Measurements from ENCODE around the gene ITIH1.

DNA sequence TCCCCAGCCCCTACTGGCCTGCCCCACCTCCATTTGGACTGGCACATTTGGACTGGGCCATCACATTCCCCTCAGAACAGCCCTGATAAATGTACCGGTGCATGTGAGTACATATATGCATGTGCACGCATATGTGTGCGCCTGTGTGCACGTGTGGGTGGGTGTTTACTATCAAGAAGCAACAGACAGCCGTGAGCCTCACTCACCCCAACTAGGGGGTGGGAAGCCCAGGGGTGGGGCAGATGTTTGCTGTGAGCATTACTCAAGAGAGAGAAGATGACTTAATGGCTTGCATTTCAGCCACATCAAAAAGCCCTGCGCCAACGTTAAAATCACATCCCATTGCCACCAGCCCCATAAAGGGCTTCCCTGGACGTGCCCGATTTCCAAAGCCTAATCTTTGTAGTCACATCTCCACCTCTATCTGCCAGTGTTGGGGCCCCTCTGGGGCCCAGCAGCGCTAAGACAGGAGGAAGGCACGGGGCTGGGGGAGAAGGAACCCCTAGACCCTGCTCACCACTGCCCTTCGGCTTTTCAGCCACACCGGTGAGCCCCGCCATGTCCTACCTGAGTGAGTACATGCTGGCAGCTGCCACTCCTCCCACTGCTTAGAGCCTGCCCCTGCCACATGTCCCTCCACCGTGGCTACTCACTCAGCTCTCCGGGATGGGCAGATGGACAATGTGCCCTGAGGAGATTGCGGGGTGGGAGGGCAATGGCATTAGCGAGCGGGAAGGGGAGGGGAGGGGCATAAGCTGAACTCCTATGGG, 28.1 kb downstream of the ITIH1 start:
- TF ChIP-seq, protein P1, sequence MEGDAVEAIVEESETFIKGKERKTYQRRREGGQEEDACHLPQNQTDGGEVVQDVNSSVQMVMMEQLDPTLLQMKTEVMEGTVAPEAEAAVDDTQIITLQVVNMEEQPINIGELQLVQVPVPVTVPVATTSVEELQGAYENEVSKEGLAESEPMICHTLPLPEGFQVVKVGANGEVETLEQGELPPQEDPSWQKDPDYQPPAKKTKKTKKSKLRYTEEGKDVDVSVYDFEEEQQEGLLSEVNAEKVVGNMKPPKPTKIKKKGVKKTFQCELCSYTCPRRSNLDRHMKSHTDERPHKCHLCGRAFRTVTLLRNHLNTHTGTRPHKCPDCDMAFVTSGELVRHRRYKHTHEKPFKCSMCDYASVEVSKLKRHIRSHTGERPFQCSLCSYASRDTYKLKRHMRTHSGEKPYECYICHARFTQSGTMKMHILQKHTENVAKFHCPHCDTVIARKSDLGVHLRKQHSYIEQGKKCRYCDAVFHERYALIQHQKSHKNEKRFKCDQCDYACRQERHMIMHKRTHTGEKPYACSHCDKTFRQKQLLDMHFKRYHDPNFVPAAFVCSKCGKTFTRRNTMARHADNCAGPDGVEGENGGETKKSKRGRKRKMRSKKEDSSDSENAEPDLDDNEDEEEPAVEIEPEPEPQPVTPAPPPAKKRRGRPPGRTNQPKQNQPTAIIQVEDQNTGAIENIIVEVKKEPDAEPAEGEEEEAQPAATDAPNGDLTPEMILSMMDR (conservative IDR thresholded peaks at IDR 0.05), result no peak
- TF ChIP-seq EZH2 (IDR thresholded peaks at IDR 0.05; ENCODE audit: low read depth), result no peak
